Activated naive CD4-positive, alpha-beta T cell (primary cell): ENCODE results near the gene FOSL1.

Experiments used
- DNase-seq, 4 experiments: peaks; one replicate each; lab custom pipeline; 2025; lab: John Stamatoyannopoulos, UW

The FOSL1 gene

DNA sequence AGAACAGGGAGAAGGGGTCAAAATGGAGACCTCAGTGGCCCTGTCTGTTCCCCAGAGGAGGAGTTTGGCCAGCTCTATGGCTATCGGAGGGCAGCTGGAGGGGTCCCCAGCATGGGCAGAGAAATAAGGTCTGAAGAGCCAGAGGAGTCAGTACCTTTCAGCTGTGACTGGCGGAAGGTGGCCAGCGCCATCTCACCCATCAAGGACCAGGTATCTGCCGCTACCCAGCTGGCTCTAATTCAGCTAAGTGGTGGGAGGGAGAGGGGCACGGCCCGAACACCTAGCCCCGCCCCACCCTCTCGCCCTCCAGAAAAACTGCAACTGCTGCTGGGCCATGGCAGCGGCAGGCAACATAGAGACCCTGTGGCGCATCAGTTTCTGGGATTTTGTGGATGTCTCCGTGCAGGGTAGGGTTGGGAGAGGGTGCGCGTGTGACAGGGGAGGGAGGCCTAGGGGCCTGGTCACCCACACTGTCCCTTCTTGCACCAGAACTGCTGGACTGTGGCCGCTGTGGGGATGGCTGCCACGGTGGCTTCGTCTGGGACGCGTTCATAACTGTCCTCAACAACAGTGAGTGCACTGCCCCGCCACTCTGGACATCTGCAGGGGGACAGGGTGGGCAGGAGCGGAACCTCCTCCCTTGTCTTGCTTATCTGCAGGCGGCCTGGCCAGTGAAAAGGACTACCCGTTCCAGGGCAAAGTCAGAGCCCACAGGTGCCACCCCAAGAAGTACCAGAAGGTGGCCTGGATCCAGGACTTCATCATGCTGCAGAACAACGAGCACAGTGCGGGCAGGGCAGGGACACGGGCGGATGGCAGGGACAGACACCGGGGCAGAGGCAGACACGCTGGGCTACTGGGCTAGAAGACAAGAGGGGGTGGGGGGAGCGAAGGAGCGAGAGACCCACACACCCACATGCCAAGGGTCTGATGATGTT is 17.8 kb downstream of the FOSL1 start:
- DNase-seq, result no peak

DNA sequence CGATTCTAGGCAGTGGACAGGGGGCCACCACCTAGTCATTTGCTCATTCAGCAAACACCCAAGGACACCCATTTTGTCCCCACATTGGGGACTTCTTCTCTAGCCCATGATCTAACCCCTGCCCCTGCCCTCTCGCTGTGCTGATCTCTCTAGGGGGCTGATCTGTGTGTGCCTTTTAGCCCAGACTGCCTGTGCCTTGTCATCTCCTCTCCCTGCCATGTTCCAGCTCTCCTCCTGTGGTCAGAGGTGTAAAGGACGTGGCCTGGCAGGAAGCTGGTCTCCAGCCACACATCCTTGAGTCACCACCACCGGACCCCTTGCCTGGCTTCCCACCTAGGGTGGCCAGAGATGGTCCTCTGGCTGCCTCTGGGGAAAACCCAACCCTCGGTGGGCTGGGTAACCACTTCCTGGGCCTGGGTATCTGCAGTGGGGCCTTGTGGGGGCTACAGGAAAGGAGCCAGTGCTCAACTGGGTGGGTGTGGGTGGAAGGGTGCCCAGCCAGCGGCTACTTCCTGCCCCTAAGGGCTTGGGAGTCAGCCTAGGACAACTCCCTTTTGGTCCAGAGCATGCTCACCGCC is 19.3 kb downstream of the FOSL1 start:
- no peak for DNase-seq

DNA sequence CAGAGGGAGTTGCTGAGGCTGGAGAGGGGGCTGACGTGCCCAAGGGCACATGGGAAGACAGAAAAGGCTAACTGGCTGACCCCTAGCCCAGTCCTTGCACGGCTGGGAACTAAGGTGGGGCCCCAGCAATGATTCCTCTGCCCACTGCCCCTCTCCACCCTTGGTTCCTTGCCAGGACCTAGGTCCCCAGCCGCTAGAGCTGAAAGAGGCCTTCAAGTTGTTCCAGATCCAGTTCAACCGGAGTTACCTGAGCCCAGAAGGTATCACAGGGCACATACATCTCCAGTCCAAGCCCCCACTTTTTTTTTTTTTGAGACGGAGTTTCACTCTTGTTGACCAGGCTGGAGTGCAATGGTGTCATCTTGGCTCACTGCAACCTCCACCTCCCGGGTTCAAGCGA is 20.2 kb downstream of the FOSL1 start:
- no peak for DNase-seq

DNA sequence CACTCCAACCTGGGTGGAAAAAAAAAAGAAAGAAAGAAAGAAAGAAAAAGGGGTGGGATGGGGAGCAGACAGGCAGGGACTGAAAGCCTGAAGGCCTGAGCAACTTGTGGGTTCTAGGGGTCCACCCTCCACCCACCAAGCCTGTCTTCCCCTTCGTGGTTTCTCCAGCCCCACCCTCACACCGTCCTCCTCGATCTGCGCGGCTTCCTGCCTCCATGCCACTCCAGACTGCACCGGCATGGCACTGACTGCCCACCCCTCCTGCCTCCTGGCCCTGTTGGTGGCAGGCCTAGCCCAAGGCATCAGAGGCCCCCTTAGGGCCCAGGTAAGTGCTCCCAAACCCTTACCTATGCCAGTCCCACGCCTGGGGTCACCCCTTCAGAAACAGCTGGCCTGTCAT is 20.6 kb downstream of the FOSL1 start, which contains the start of gene CTSW:
TSS of gene CTSW (plus strand) at position 221 of the 400 bp plus-strand sequence. CDS start at position 239, 18 bp downstream.
- peak in 1 of 4 experiments; percentile 24 for DNase-seq

DNA sequence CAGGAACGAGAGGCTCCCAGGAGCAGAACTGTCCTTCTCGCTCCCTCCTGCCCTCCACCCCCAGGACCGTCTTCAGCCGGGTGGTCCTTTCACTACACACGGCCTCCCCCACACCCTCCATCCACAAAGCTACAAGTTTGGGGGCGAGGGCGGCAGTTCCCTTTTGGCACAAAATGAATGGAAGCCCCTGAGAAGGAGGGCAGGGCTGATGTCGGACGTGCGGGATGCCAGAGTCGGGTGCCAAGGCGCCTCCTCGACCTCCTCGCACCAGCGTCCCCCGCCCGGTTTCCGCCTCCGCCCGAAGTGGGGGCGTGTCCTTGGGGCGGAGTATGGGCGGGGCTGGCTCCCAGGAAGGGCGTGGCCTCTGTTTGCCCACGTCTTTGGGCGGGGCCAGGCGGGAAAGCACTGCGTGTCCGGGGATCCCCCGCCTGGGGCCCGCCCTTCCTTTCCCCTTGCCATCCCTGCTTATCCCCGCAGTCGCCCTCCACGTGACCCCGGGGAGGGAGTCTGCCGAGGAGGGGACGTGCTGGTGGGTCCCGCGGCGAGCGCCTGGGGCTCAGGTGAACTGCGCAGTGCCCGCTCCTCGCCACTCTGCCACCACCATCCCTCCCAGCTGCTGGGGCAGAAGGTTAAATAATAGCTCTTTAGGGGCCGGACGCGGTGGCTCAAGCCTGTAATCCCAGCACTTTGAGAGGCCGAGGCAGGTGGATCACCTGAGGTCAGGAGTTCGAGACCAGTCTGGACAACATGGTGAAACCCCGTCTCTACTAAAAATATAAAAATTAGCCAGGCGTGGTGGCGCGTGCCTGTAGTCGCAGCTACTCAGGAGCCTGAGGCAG is 26.7 kb downstream of the FOSL1 start:
- DNase-seq, result peak; percentile 92 to 97 (median 95)

DNA sequence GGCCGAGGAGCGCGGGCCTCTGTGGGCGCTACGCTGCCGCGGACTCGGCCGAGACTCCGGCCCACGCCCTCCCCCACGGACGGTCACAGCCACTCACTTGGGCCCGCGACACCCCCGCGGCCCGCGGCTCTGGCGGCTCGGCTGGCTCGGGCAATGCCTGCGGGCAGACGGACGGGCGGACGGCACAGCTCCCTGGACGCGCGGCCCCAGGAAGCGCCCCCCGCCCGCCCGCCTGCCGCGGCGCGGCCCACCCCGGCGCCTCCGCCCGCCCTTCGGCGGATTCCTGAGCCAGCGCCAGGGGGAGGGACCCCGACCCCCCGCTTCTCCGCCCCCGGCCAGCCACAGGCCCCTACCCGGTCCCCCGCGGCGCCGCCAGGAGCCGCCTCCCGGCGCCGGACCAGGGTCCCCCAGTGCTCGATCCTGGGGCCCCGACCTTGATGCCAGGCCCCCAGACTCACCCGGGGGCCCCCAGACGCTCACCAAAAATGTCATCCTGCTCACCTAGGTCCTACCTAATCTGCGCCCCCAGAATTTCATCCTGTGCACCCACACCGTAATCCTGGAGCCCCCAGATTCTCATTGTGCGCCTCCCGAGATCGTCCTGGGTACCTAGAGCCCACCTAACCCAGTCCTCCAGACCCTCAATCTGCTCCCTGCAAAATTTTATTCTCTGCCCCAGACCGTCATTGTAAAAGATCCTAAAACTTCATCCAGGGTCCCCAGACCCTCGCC is 27.4 kb downstream of the FOSL1 start, which contains the start of gene EFEMP2:
TSS of gene EFEMP2 (minus strand) at position 215 of the 732 bp plus-strand sequence. CDS start 446 bp downstream, outside the sequence.
- DNase-seq, result no peak

DNA sequence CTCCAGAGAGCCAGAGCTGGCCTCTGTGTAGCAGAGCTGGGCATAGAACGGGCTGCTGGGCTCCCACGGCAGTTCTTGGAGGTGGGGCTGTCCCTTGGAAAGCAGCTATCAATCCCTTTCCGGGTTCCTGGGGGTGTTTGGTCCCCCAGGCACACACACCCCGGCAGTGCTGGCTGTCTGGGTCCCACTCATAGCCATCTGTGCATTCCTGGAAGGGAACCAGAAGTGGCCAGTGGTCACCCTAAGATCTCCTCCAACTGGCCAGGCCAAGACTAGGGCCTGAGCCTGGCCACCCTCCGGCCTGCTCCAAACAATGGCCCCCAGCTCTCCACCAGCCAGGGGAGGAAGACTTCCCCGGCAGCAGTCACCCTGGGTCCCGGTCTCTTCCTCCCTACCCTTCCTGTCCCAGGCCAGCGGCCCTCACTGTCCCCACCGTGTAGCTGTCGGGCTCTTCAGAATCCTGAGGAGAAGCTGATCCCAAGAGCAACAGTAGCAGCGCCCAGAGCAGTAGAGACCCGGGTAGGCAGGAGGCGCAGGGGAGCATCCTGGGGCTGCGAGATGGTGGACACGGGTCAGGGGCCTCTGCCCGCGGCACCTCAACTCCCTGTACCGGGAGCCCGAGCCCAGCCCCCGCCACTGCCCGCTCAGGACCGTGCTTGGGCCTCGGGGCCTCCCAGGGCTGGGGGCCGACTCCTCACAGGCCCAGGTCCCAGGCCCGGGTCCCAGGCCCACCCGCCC is 28.2 kb downstream of the FOSL1 start:
- no peak for DNase-seq

DNA sequence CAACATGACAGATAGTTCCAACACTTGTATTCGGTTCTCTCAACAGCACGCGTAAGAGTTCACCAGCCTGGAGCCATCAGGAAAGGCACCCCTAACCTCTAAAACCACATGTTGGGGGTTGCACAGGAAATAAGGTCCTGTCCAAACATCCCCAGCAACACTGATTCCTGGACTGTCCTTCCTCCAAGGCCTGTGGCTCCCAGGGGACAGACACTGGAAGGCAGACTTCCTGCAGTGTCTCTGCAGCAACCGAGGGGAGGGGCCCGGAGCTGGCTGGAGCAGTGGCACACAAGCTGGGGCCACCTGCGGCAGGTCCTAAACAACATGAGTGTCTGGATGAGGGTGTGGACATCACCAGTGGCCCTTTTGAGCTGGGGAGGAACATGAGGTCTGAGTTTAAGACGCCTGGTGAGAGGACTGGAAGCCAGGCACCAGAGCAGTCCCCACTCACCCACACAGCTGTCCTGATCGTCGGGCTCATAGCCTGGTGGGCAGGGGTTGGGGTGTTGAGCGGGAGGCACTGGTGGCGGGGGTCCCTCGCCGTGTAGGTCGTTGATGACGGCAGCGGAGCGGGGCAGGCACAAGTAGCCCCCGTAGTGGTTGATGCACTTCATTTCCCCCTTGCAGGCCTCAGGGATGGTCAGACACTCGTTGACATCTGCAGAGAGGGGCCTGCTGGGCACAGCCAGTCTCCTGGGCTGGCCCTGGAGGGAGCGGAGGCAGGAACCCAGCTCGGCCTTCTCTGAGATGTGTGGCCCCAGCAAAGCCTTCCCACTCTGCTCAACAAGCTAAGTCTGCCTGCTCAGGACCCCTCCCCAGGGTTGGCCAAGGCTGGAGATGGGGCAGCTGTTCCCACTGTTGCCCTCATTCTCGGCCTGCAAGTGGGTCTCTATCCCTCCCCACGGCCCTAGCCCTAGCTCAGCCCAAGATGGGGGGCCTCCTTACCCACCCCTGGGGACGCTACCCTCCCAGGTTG is 29.2 kb downstream of the FOSL1 start:
- no peak for DNase-seq

DNA sequence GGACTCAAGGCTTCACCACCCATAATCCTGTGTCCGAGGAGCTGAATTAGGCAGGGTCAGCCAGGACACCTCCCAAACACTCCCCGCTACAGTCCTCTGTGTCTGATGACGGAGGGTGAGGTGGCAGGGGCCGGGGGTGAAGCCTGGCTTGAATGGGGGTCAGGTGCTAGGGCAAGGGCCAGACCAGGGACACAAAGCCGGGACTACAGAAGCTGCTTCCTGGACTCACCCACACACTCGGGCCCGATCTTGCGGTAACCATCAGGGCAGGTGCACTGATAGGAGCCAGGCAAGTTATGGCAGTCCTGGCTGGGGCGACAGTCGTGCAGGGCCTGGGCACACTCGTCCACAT is 29.9 kb downstream of the FOSL1 start:
- no peak for DNase-seq

DNA sequence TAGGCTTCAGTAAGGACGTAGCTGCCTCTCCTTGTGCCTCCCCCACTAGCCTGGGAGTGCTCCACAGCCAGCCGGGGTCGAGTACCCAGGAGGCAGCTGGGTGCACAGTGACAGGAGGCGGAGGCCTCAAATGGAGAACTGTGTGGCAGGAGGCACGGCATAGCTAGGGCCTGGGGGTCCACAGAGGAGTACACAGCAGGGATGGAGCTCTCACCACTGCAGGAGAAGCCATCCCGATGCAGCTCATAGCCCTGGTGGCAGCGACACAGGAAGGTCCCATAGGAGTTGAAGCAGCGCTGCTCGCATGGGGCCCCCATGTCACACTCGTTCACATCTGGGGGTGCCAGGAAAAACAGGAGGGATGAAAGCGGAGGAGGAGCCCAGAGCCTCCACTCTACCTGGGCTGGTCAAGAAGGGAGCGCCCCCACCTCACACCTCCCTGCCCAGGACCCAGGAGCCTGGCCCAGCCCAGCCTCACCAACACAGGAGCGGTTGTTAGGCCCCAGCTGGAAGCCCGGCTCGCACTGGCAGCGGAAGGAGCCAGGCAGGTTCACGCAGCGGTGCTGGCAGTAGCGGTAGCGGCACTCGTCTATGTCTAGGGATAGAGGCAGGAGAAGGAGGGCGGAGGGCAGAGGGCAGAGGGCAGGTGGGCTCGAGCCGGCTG is 30.4 kb downstream of the FOSL1 start:
- no peak for DNase-seq

DNA sequence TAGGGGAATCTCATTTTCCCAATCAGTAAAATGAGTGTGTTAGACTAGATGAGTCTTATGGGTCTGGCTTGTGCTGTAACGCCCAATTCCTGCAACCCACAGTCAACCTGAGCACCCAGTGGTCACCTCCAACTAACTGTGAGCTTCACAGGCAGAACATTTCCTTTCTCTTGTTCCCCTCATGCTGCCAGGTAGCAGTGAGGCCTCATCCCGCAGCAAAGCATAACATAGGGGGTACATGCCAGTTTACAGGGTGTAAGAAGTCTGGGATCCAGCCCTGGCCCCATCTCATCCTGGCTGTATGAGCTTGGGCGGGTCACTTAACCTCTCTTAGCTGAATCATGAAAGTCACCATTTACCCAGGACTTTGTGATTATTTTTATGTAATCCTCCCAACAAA is 31.3 kb downstream of the FOSL1 start:
- DNase-seq, result no peak

DNA sequence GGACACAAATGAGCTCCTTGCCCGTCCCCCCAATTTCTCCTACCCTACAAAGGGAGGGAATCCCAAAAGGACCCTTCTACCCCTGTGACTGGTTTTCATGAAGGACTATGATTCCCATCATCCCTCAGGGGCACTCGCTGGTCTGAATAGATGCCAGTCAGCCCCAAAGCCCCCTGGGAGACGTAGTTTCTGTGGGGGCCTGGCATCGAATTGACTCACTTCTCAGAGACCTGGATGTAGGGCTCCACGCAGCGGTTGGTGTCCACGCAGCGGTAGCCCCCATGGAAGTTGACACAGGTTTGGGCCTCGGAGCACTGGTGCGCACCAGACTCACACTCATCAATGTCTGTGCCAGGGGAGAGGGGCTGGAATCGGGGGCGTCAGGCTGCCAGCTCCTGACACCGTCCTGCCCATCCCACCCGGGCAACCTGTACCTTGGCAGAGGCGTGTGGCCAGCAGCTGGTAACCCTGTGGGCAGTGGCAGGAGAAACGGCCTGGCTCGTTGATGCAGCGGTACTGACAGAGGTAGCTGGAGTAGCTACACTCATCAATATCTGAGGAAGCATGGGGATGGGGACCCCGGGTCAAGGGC is 32.0 kb downstream of the FOSL1 start:
- DNase-seq, result no peak

DNA sequence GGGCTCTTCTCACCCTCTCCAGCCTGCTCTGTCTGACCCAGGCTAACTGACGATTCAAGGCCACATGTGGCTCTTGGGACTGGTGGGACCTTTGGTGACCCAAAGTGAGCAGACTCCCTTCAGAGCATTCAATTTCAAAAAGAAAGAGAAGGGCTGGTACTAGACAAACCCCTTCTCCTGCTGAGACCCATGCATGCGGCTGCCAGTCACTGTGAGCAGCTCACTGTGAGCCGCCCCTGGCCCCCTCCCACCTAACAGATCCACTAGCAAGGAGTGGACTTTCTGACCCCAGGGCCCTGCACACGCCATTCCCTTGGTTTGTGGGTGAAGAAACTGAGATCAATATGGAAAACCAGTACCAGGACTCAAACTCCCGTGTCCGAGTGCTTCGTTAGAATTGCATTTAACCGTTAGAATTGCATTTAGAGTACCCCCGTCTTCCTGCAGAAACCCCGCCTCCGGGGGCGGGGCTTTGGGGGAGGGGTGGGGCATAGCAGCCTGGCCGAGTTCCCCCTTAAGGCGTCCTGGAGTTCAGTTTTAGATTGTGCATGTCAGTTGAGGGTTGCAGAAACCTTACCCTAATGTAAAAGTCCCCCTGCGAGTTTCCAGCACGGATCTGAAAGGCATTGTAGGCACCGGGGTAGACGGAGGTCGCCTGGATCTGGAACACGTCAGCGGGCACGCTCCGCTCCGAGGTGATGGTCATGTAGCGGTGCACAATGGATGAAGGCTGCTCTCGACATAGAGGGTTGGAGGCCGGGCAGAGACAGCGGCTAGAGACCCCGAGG is 32.7 kb downstream of the FOSL1 start:
- no peak for DNase-seq

DNA sequence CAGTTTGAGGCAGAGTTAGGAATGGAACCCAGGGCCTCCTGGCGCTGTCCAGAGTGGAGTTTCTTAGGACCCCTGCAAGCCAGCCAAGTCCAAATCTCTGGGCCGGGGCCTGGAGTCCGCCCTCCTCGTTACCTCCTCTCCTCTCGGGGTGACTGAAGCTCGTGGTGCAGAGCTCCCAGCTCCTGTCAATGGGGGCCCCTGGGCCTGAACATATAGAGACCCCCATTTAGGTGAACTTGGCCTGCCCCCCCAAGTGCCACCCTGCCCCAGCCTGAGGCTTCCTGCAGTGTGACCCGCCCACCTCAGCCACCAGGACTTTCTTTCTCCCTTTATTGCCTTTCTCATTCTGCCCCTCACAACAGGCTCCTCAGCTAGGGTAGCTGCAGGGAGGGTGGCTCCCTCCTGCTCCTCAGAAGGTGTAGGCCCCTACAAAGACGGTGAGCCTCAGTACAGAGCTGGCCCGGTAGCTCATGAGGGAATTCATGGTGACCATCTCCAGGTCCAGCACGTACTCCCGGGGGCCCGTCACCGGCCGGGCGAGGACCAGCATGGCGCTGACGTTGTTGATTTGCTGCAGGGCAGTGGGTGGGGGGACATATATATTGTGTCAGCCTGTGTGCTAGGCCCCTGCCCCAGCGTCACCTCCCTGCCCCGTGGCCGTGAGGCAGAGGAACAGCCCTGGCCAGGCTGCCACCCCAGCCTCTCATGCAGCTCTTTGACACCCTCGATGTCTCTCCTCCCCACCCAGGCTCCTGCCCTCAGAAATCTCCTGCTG is 33.5 kb downstream of the FOSL1 start:
- no peak for DNase-seq

DNA sequence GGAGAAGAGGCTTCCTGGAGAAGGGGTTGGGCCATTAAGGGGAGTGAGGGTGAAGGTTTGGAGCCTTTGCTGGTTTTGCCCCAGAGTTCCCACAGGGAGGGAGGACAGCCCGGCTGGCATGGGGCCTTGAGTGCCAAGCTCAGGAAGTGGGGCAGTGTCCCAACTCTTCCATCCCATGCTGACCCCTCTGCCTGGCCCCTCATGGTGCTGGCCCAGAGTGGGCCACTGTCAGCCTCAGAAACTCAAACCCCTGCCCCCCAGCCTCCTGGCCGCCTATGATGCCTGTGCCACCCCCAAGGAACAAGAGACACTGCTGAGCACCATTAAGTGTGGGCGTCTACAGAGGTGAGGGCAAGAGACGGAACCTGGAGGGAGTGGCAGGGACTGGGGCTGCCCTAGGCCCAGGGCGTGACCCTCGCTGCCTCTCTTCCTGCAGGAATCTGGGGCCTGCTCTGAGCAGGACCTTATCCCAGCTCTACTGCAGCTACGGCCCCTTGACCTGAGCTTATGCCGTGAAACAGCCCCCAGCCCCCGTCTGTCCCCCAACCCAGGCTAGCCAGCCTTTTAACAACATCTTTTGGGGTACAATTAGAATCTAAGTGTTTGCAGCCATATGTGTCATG is 34.5 kb downstream of the FOSL1 start:
- DNase-seq, result no peak

DNA sequence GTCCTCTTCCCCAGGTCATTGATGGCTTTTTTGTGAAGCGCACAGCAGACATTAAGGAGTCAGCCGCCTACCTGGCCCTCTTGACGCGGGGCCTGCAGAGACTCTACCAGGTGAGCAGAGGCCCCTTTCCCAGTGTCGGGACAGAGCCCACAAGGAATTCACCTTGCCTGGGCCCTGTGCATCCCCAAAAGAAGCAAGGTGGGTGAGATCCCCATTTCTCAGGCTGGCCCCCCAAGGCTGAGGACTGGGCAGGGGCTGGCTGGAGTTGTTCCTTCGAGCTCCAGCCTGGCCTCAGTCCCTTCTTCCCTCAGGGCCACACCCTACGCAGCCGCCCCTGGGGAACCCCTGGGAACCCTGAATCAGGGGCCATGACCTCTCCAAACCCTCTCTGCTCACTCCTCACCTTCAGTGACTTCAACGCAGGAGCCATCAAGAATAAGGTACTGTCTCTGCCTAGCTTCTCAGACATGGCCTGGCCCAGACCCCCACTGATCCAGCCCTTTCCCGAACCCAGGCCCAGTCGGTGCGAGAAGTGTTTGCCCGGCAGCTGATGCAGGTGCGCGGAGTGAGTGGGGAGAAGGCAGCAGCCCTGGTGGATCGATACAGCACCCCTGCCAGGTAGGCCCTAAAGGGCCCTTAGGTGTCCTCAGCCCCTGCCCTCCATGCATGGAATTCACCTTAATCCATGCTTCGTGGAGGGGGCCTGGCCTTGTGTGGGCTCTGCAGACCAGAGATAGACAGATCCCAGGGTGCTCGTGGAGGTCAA is 35.3 kb downstream of the FOSL1 start:
- DNase-seq, result no peak
